ENCODE data around the gene DDX60.

DDX60 gene

DNA sequence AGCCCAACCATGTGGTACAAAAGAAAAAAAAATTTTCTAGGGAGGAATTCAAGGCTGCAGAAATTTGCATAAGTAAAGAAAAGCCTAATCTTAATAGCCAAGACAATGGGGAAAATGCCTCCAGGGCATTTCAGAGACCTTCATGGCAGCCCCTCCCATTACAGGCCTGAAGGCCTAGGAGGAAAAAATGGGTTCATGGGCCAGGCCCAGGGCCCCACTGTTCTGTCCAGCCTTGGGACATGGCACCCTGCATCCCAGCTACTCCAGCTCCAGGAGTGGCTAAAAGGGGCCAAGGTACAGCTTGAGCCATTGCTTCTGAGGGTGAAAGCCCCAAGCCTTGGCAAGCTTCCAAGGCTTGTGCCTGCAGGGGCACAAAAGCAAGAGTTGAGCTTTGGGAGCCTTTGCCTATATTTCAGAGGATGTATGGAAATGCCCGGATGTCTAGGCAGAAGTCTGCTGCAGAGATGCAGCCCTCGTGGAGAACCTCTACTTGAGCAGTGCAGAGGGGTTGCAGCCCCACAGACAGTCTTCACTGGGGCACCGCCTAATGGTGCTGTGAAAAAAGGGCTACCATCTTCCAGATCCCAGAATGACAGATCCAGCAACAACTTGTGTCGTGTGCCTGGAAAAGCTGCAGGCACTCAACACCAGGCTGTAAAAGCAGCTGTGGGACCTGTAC is 115.2 kb downstream of the DDX60 start:
- no peak for DNase-seq

DNA sequence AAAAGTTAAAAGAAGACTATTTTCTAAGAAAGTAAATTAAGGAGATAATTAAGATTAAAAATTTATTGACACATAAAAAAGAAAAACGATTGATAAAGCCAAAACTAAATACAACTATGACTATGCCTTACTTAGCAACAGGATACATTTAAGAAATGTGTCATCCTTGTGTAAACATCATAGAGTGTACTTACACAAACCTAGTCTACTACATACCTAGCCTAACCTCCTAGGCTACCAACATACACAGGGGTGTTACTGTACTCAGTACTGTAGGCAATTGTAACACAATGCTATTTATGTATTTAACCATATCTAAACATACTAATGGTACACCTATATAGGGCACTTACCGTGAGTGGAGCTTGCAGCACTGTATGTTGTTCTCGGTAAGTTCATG is 117.9 kb downstream of the DDX60 start:
- DNase-seq = no peak

DNA sequence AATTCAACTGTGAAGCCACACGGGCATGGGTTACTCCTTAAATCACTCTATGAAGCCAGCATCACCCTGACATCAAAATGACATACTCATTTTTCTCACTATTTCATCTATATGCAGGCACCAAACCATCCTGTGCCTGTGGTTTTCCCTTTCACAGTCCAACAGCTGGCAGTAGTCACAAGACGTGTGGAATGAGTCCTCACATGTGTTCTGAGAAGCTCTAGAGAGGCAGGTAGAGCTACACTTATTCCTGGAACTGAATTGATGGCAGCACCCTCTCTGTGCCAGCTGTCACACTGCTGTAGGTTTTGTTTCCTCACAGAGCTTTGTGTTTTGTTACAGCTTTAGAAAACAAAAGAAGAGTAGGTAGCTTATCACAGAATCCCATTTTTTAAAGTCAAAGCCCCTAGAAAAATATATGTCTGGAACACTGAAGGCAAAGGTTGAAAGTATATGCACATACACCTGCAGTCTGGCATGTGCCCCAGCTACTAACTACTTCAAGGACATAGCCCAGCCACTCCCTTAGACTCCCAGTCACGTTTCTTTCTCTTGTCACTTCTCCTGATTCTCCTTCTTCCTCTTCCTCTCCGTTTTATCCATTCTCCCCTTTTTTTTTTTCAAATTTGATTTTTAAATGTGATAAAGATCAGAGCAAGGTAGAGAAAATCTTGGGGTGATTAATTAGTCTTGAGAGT is 119.1 kb downstream of the DDX60 start:
- no peak for DNase-seq

DNA sequence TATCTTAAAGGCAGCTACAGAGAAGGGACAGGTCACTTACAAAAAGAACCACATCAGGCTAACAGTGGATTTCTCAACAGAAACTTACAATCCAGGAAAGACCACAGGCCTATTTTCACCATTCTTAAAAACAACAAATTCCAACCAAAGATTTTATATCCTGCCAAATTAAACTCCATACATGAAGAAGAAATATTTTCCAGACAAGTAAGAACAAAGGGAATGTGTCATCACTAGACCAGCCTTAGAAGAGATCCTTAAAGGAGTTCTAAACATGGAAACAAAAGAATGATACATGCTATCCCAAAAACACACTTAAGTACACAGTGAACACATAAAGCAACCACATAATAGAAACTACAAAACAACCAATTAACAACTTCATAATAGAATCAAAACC is 120.6 kb downstream of the DDX60 start:
- DNase-seq = no peak

DNA sequence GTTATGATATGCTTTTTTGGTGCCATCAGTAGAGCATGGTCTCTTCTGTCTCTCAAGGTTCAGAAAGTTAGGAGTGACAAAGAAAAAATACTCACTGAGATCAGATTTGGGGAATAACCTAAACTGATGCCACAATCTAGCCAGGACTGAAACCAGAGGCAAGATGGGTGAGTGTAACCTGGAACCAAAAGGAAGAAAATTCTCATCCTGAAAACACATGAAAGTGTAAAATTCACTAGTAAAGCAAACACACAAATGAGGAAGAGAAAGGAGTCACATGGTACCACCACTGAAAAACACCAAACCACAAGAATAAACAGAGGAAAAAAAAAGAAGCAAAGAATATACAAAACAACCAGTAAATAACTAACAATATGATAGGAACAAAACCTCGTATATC is 129.8 kb downstream of the DDX60 start:
- peak in 2 of 3 donors; percentile 18 to 25 for DNase-seq

DNA sequence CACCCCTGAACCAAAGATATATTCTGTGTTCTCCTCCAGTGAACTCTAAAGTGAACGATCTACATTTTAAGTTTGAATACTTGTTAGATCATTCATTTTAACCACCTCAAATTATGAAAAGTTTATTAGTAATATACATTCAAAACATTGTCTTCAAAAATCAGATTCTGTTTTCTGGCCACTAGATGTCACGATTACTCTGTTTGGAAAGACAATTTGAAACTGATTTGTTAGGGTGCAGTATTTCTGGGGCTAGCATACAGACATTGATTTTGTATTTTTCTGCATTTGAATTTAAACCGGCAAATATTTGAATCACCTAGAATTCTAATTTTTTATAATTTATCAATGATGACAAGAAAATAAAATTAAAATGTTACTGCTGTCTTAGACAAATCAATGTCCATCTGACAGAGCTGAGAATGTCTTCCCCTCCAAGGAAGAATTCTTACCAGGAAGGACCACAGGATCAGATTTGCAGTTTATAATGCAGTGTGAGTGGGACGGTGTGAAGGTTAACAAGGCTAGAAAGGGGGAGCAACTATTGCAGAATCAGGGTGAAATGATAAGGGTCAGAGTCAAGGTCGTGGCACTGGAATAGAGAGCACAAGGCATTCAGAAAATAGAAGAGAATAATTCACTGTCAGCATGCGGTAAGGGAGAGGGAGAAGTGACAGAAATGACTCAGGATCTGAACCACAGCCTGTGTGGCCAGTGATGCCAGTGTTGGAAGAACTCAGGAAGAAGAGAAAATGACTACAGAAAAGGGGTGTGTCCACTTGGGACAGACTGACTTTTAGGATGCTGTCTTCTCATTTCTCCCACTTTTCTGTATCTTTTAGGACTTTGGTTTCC is 134.6 kb downstream of the DDX60 start:
- peak; percentile 45 to 69 (median 66) for DNase-seq

DNA sequence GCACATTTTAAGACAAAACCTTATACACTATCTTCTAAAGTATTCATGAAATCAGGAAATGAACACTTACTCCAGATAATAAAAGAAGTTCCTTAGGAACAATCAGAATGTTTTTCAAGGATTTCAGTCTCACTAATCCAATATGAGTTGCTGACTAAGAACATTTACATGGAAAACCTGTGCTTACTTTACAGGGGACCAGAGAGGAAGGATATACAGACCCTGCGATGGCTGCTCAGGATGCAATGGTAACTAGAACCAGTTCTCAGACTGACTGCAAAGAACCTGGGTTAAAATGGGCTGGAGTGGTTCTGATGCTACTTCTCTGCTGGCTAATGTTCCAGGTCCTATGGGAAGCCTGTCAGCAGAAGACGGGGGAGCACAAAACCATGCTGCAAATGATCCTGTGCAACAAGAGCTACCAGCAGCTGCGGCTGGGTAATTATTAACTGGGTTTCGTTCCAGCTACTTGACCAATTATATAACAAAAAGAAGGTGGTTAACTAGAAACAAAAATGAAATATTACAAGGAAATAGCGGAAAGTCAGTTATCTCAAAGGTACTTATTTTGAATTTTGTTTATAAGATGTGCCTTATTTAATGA is 140.9 kb downstream of the DDX60 start:
- no peak for DNase-seq

DNA sequence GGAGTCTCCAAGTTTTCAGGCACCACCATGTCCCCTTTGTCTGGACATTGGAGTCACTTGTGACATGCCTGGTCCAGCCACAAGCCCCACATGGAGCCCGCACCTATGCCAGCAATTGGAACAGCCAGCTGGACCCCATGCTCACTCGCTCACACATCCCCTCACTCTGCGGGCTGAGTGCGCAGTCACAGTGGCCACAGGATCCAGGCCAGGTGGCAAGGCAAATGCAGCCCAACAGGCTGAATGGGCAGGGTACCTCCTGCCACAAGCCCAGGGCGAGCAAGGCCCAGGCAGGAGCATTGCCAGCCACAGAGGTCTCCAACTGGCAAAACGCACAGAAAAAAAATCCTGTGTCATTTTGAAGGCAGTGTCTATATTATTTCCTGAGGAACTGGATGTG is 144.2 kb downstream of the DDX60 start:
- DNase-seq = no peak

DNA sequence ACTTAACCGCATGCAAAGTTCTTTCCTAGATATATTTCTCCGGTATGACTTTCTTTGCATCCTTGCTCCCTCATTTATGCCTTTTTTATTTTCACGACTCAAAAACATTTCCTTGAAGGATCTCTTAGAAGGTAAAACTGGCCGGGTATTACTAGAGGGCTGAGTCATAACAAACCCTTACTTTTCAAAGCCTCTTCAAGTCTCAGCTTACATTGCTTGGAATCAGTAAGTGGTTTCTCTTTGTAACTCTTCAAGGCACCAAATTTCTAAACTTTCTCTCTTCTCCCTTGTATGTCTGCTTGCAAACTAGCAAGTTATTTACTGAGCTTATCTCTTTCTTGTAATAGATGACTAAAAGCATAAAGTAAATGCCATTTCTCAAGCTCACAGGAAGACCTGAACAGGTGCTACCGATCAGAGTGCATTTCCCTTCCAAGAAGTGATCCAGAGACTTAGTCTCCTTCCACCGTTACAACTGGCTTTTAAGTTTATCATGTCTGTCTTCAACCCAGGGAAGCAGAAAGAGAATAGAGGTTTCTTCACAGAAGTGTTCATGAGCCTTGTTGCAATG is 150.8 kb downstream of the DDX60 start:
- no peak for DNase-seq

All from suppressor macrophage treated with lipopolysaccharide for 1 hour (primary cell).